GM21723 (cell line): ENCODE data around the gene PLA2G6.
A peak's percentile ranks its signal among the peaks of the same experiment; 100 is the strongest.

ENCODE experiments used
- ATAC-seq: cut with Tn5 transposase; IDR thresholded peaks from one replicate; pipeline ENCODE4 v1.9.1; 2021; ENCODE audit warnings: mild to moderate bottlenecking, moderate library complexity; ENCODE audit not compliant: unreplicated experiment

Gene PLA2G6

DNA sequence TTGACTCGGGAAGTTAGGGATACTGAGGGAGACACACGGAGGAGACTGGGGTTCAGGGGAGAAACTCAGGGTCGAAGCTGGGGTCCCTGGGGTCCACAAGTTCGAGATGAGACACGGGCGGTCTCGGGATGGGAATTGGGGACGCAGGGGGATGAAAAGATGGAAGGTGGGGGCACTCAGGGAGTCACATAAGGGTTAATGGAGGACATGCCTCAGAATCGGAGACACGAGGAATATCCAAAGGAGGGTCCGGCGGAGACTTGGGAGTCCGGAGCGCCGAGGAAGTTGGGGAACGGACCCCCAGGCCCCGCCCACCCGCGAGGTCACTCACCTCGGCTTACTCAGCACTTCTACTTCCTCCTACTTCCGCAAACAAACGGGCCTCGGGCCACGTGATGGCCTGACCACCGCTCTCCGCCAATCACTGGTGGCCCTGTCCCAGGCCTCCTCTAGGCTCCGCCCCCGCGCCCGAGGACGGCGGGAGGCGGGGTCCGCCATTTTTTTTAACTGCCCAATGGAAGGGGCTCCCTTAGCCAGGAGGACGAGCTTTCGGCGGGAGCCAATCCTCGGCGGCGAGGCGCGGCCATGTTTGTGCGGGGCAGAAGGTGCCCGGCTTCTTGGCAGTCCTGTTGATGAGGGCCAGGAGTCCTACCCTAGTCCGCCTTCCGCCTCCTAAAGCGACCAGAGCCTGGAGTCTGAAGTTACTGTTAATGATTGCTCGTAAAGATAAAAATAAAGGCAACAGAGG is at the start of gene PLA2G6:
Gene PLA2G6 (minus strand): TSS at position 378 of the 748 bp plus-strand sequence. CDS start 12,404 bp downstream, outside the sequence.
- peak; percentile 76 for ATAC-seq

DNA sequence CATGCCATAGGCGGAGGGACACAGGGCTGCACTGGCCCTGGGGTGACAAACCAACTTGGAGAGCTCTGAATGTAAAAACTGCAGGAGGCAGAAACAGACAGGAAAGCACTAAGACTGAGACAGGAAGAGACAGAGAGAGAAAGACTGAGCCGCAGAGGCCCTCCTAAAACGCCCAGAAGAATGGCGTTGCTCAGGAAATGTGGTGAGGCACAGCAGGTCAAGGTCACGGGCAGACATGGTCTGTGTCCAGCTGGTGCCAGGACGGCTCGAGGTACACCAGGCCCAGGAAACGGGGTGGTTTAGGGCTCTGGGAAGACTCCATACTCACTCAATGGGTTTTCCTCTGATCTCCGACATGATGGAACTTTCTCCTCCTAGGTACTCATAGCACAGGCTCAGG is 49.3 kb upstream of the PLA2G6 start:
- ATAC-seq, result no peak

- no peak for ATAC-seq
Measured at GRCh38 chr22:38230108-38230825, 48.6 kb upstream of the PLA2G6 start.

- ATAC-seq, result no peak
Measured at GRCh38 chr22:38228873-38229740, 47.5 kb upstream of the PLA2G6 start.

DNA sequence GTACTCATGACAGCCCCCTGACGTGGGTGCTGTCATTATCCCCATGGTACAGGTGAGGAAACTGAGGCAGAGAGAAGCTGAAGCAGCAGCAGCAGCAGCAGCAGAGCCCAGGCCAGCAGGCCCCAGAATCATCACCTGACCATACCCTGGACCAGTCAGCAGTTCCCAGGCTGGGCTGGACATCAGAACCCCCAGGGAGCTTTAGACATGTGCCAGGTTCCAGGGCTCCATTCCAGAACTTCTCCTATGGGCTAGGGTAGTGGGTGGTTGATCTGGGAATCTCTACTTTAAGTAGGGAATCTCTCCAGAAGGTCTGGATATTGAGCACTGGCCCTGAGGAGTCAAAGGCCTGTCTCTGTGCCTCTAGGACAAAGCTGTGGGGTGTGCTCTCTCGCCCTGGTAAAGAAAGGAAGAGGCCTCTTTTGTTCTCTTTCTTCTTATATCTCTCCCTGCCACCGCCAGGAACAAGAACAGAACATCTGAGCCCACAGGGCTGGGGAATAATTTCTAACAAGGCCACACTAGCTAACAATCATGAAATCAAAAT is 46.8 kb upstream of the PLA2G6 start:
- no peak for ATAC-seq

DNA sequence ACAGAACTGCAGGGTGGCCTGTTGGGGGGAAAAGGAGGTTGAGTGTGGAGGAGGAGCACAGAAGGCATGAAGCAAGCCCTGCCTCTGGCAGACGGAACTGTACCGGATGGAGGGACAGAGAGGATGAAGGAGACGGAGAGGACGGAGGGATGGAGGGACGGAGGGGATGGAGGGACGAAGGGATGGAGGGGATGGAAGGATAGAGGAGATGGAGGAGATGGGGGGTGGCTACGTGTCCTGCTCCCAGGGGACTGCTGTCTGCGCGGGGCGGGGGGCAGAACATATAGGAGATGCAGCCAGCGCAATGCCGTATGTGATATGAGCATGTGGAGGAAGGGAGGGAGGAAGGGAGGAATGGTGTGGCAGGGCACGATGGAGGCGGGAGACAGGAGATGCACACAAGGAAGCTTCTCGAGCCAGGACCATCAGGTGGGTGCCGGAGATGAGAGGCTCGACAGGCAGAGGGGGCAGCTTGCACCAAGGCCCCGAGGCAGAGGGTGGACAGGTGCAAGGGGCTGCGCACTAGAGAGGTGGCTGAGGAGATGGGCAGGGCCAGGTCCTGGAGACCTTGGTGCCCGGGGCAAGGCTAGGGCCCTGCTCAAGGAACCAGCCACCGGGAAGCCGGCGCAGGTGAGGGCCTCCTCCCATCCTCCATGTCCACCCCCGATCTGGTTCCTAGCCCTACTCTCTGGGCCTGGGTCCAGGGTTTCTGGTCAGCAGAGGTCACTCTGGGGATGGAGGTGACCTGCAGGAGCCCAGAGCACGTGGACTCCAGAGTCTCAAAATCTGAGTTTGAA is 45.4 kb upstream of the PLA2G6 start:
- ATAC-seq, result no peak

DNA sequence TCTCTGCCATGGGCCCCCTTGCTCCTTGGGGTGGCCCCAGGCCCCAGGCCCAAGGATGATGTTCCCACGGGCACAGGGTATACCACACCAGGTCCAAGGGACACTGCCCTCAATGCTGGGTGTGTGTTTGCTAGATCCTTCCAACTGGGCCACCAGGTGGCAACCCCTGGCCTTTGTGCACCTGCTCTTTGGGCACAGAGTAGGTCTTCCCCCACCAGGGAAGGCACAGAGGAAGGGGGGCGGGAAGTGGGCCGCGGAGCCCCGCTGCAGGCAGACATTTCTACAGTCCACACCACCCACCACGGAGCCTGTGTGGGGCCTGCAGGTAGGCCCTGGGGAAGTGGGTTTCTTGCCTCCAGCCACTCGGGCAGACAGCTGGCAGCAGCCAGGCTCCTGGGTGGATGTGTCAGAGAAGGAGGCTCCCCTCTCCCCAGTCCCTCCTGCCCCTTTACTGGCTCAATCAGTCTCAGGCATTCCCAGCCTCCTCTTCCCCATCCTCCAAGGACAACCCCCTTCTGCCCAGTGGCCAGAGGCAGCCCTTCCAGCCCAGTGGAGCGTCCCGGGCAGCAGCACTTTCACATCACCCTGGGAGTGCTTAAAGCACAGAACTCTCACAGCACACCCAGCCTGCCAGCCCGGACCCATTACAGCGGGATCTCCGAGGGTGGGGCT is 41.8 kb upstream of the PLA2G6 start:
- ATAC-seq, result no peak

- ATAC-seq, result no peak
Measured at GRCh38 chr22:38222797-38223119, 41.1 kb upstream of the PLA2G6 start.

DNA sequence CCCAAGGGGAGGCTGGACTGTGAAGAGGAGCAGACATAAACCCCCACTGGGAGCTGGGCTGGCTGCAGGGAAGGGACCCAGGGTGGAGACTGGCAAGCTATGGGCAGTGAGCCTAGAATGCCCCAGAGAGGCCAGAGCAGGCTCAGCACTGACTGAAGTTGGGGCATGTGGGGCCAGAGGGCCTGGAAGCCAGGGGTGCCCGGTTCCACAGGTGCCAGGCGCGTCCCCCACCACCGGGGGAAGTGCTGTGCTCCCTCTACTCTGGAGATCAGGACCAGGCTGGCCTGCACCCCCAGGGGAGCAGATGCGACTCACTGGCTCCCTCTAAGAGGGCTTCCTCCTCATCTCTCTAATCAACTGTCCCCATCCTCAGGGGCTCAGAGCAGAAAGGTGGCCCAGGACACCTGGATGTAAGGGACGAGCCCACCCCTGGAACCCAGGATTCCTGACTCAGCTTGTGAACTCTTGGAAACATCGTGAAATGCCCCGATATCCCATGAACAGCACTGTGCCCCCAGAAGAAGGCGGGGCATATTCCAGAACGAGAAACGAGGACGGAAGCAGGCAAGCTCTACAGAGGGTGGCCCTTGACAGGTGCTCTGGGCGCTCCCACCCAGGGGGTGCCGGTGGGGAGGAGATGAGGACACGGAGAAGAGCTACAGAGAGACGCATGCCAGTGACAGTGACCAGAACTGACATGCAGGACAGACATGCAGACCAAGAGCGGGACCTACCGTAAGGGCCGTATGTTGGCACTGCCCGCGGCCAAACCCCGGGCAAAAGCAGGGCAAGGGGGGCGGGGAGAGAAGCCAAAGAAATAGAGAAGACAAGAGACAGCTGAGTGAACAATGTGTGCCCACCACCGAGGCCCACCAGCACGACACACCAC is 40.5 kb upstream of the PLA2G6 start:
- ATAC-seq, result no peak

DNA sequence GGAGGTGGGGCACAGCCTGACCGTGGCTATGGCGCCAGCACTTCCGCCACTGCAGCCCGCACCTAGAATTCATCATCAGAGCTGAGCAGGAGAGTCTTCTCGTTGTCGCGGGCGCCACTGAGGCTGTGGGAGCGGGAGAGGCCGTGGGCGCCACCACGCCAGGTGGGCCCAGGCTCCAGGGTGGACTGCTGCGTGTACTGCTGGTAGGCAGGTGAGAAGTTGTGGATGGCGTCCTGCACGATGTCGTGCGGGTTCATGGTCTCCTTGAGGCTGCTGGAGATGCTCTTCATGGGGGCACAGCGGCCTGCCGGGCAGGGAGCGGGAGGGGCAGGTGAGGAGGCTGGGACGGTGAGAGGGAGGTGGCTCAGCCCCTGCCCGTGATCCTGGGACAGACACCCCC is 39.8 kb upstream of the PLA2G6 start:
- no peak for ATAC-seq

- ATAC-seq, result no peak
Measured at GRCh38 chr22:38220653-38221386, 39.2 kb upstream of the PLA2G6 start.

- ATAC-seq, result no peak
Measured at GRCh38 chr22:38220163-38220562, 38.5 kb upstream of the PLA2G6 start.

- no peak for ATAC-seq
Measured at GRCh38 chr22:38219632-38220031, 38.0 kb upstream of the PLA2G6 start.

DNA sequence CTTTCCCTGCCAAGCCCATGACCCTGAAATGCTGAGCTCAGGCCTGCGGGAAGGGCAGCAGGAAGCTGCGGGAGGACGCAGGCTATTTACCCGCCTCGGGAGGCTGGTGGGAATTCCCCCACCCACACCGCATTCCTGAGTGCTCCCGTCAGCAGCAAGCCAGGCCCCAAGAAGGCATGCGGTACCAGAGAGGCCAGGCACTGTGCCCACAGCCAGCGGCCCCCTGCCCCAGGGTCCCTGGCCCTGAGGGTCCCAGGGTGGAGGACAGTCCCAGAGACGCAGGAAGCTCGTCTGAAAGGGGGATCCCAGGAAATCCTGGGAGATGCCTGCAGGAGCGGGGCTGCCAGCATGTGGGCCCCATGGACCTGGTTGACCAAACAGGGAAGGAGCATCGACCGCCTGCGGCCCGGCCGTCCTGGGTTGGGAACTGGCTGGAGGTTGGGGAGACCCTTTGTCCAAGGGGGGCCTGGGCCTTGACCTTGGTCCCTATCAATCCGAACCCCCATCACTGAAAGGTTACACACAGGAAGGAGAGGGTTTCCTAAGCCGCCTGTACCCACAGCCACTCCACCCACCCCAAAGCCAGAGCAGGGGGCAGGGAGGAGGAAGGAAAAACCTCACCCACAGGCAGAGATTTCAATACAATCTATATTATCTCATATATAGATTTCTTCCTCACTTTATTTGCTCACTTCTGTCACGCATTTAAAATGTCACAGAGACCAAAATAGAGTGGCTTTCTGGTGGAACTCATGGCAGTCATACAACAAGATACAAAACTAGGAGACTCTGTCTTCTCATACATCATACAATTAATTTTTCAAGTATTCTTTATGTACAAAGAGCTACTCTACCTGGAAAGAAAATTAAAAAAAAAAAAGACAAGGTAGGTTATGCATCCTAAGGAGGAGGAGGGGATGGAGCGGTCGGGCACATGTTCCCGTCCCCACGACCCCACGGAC is 37.3 kb upstream of the PLA2G6 start:
- no peak for ATAC-seq

DNA sequence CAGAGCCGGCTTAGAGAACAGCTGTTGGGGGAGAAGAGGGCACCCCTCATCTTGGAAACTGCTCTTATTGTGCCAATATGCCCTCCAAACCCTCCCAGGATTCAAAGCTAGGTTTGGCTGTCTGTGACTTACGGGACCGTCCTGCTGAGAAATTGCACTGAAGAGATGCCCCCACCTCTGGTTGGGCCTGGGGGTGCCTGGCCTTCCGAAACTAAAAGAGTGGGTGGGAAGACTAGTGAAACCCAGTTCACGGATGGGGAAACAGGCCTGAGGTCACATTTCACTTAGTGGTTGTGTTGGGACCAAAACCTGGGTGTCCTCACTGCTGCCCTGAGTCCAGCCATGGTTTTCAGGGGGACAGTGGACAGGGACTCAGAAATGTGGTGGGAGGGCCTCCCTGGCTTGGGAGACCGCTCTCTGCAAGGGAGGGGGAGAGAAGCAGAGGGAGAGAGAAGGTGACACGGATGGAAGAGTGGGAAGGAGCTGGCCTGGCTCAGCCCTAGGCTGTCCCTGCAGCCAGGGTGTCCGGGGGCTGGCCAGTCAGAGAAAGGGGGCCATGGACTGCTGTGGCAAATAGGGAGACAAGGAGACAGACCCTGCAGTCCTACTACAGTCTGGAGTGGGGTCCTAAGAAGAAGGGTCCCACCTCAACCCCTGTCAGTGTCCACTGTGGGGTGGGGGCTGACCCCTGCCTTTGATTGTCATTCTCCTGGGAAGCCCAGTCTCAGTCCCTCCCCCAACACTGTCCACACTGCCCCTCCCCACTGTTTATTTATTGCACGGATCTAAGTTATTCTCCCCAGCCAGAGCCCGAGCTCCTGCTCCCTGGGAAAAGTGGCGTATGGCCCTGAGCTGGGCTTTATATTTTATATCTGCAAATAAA is 33.8 kb upstream of the PLA2G6 start:
- ATAC-seq, result no peak
